HEK293T (cell line): Measurements from ENCODE around the gene NPPA.

Source experiments
- CTCF ChIA-PET: fragments of 350-600 bp; formaldehyde crosslinking; extraction: SDS; loops from one replicate; lab custom pipeline; 2021; ENCODE audit warnings: antibody characterized with exemption, inconsistent platforms; lab: Yijun Ruan, JAX
- POLR2A ChIA-PET: fragments of 350-600 bp; formaldehyde crosslinking; extraction: SDS; loops from one replicate; lab custom pipeline; 2020; ENCODE audit warnings: antibody characterized with exemption, inconsistent platforms; lab: Yijun Ruan, JAX
- DNase-seq: peaks from one replicate; pipeline ENCODE4 v3.0.0; 2012; ENCODE audit warnings: mixed read lengths; ENCODE audit errors: extremely low spot score
- ARNT ChIP-seq: fragments of 450-650 bp; IDR thresholded peaks from 2 replicates; pipeline ENCODE4 v1.6.1; 2017; ENCODE audit warnings: mild to moderate bottlenecking
- BHLHE40 ChIP-seq: fragments of 450-650 bp; IDR thresholded peaks from 2 replicates; pipeline ENCODE4 v1.6.1; 2016; ENCODE audit warnings: mild to moderate bottlenecking, moderate library complexity, borderline replicate concordance
- CTBP1 ChIP-seq: fragments of 450-650 bp; IDR thresholded peaks from 2 replicates; pipeline ENCODE4 v1.6.1; 2016; ENCODE audit warnings: borderline replicate concordance
- ELF4 ChIP-seq: fragments of 450-650 bp; IDR thresholded peaks from 2 replicates; pipeline ENCODE4 v1.6.1; 2017; ENCODE audit warnings: antibody characterized with exemption
- FOXA1 ChIP-seq: fragments of 450-650 bp; IDR thresholded peaks from 2 replicates; pipeline ENCODE4 v1.6.1; 2016; ENCODE audit warnings: mild to moderate bottlenecking
- FOXK2 ChIP-seq: fragments of 450-650 bp; IDR thresholded peaks from 2 replicates; pipeline ENCODE4 v1.6.1; 2016; ENCODE audit warnings: mild to moderate bottlenecking
- FOXM1 ChIP-seq: fragments of 450-650 bp; IDR thresholded peaks from 2 replicates; pipeline ENCODE4 v1.6.1; 2017; ENCODE audit warnings: mild to moderate bottlenecking, borderline replicate concordance
- HDGF ChIP-seq: fragments of 450-650 bp; IDR thresholded peaks from 2 replicates; pipeline ENCODE4 v1.6.1; 2017; ENCODE audit warnings: antibody characterized with exemption, borderline replicate concordance
- L3MBTL2 ChIP-seq: fragments of 450-650 bp; conservative IDR thresholded peaks from 2 replicates; pipeline ENCODE4 v1.6.1; 2016; ENCODE audit warnings: mild to moderate bottlenecking
- LEF1 ChIP-seq: fragments of 450-650 bp; IDR thresholded peaks from 2 replicates; pipeline ENCODE4 v1.6.1; 2017; ENCODE audit warnings: mild to moderate bottlenecking, borderline replicate concordance
- NFRKB ChIP-seq: fragments of 450-650 bp; IDR thresholded peaks from 2 replicates; pipeline ENCODE4 v1.6.1; 2016; ENCODE audit warnings: mild to moderate bottlenecking, moderate library complexity
- SP1 ChIP-seq: fragments of 450-650 bp; IDR thresholded peaks from 2 replicates; pipeline ENCODE4 v1.6.1; 2017
- SUZ12 ChIP-seq: fragments of 450-650 bp; IDR thresholded peaks from 2 replicates; pipeline ENCODE4 v1.6.1; 2016; ENCODE audit warnings: mild to moderate bottlenecking
- TARDBP ChIP-seq: fragments of 450-650 bp; IDR thresholded peaks from 2 replicates; pipeline ENCODE4 v1.6.1; 2016
- ZNF384 ChIP-seq: fragments of 450-650 bp; IDR thresholded peaks from 2 replicates; pipeline ENCODE4 v1.6.1; 2016
- TF ChIP-seq, protein P1 (sequence below): fragments of 450-650 bp; IDR thresholded peaks from 2 replicates; pipeline ENCODE4 v1.6.1; 2016

NPPA gene

DNA sequence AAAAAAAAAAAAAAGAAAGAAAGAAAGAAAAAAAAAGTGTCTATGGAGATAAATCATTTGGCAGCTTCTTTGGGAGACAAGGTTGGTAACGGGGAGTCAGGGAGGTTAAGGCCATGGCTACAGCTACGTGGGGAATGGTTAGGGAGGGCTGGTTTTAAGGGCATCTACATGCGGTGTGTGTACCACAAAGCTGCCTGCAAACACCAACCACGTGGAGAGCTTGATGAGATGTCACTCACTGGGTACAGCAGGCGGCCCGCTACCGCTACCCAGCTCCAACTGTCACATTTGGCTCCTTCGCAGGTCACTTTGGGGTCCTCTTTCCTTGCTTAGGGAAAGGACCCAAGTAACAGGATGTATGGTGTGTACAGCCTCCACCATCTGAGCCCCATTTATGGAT, 6.9 kb upstream of the NPPA start:
- POLR2A ChIA-PET = no interaction called here
- CTCF ChIA-PET = interaction anchor here (0.7 kb wide), 1 partner anchor 13 kb away, joined by 3 read pairs; no protein-coding TSS in a partner anchor
- DNase-seq = no peak
- no peak for TF ChIP-seq HDGF
- TF ChIP-seq SP1 = no peak
- TF ChIP-seq ARNT = no peak
- TF ChIP-seq ELF4 = no peak
- no peak for TF ChIP-seq SUZ12
- TF ChIP-seq ZNF384 = no peak
- no peak for TF ChIP-seq CTBP1
- no peak for TF ChIP-seq LEF1
- no peak for TF ChIP-seq FOXA1

DNA sequence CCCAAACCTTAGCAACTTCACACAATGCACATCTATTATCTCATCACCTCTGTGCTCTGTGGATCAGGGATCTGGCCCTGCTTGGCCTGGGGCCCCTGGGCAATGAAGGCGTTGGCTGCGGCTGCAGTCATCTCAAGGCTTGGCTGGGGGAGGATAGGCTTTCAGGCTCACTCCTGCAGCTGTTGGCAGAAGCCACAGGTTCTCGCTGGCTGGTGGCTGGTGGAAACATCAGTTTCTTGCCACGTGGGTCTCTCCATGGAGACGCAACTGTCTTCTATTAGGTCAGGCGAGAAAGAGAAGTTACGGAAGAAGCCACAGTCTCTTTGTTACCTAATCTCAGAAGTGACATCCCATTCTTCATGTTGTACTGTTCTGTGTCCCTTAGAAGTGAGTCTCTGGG, 3.6 kb upstream of the NPPA start:
- no peak for DNase-seq
- ChIA-PET CTCF (no interaction called here), POLR2A (interaction anchor here (2.5 kb wide), 1 partner anchor 58 kb away, joined by 14 read pairs; no protein-coding TSS in a partner anchor)
- TF ChIP-seq CTBP1 = no peak
- no peak for TF ChIP-seq SP1
- TF ChIP-seq FOXK2 = no peak
- no peak for TF ChIP-seq ZNF384
- no peak for TF ChIP-seq SUZ12
- TF ChIP-seq FOXA1 = no peak
- TF ChIP-seq, protein P1, sequence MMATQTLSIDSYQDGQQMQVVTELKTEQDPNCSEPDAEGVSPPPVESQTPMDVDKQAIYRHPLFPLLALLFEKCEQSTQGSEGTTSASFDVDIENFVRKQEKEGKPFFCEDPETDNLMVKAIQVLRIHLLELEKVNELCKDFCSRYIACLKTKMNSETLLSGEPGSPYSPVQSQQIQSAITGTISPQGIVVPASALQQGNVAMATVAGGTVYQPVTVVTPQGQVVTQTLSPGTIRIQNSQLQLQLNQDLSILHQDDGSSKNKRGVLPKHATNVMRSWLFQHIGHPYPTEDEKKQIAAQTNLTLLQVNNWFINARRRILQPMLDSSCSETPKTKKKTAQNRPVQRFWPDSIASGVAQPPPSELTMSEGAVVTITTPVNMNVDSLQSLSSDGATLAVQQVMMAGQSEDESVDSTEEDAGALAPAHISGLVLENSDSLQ = no peak
- no peak for TF ChIP-seq FOXM1
- no peak for TF ChIP-seq L3MBTL2
- TF ChIP-seq LEF1 = no peak
- TF ChIP-seq NFRKB = no peak
- no peak for TF ChIP-seq ELF4
- no peak for TF ChIP-seq TARDBP
- no peak for TF ChIP-seq BHLHE40
- TF ChIP-seq HDGF = no peak
- no peak for TF ChIP-seq ARNT

DNA sequence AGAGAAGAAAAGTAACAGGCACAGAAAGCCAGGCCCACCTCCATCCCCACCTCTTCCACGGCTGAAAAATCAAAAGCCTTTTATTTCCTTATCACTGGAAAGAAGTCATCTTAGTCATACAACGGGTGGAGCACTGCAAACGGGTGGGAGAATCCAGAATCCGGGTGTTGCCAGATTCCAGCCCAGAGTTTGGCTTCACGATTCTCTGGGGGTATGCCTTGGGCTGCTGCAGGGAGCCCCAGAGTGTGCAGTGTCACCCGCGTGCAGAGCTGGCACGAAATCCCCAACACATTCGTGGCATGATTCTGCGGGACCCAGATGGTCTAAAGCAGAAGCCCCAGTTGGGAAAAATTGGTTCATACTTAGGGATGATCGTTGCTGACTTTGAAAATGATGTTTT, 2.6 kb upstream of the NPPA start:
- TF ChIP-seq ARNT = no peak
- no peak for TF ChIP-seq FOXK2
- no peak for TF ChIP-seq L3MBTL2
- TF ChIP-seq, protein P1 = no peak
- no peak for TF ChIP-seq ELF4
- no peak for TF ChIP-seq FOXA1
- TF ChIP-seq HDGF = no peak
- no peak for TF ChIP-seq TARDBP
- TF ChIP-seq LEF1 = no peak
- TF ChIP-seq NFRKB = no peak
- no peak for TF ChIP-seq FOXM1
- POLR2A ChIA-PET = no interaction called here
- DNase-seq = no peak
- CTCF ChIA-PET = no interaction called here

DNA sequence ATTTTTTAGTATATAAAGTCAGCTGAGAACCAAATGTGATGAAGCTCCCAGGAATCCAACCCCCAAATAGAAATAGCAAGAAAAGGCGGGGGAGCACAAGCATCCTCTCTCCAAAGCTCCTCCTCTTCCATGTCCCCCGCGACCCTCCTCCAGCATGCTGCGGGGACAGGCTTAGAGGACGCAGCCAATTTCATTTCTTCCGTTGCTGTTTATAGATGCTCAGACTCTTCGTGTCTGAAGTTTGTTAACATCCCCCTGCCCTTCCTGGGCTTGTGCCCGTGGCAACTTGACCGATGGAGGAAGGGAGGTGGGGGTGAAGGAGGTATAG, 754 bp upstream of the NPPA start:
- no peak for DNase-seq
- CTCF ChIA-PET = interaction anchor here (1.6 kb wide), 1 partner anchor 10 kb away, joined by 5 read pairs; no protein-coding TSS in a partner anchor
- POLR2A ChIA-PET = no interaction called here
- no peak for TF ChIP-seq ARNT
- no peak for TF ChIP-seq FOXK2
- TF ChIP-seq L3MBTL2 = no peak
- no peak for TF ChIP-seq ELF4
- TF ChIP-seq CTBP1 = no peak
- TF ChIP-seq FOXA1 = no peak
- no peak for TF ChIP-seq SUZ12
- no peak for TF ChIP-seq TARDBP
- no peak for TF ChIP-seq ZNF384
- TF ChIP-seq LEF1 = no peak
- TF ChIP-seq NFRKB = no peak
- no peak for TF ChIP-seq SP1
- no peak for TF ChIP-seq FOXM1
- TF ChIP-seq HDGF = no peak
- no peak for TF ChIP-seq BHLHE40

DNA sequence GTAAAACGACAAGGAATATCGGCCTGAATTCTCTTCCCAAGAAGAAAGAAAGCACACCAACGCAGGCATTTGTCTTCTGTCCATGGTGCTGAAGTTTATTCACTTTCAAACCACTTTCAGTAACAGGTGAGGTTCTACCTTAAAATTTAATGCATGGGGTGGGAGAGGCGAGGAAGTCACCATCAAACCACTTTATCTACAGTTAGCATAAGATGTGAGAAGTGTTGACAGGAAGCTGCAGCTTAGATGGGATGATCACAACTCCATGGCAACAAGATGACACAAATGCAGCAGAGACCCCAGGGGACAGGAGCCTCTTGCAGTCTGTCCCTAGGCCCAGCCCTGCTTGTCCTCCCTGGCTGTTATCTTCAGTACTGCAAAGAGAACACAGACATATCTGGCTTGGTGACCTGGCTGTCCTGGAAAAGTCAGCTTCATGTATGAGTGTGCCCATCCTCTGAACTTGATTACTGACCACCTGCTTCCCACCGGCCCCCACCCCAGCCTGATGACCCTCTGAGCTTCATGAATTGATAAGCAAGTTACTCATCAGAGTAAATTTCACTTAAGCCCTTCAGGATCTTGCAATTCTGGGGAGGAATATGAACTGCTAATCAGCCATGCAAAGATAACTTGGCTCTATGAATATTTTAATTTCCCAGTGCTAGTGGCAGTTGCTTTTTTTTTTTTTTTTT, 1.8 kb downstream of the NPPA start:
- CTCF ChIA-PET = interaction anchor here (0.5 kb wide), 1 partner anchor 31 kb away, joined by 3 read pairs; no protein-coding TSS in a partner anchor
- TF ChIP-seq ARNT (no peak), HDGF (no peak), NFRKB (no peak), L3MBTL2 (no peak), ZNF384 (no peak)
- TF ChIP-seq, protein P1 = no peak
- DNase-seq = no peak
- POLR2A ChIA-PET = interaction anchor here (1.4 kb wide), 1 partner anchor 62 kb away, joined by 3 read pairs; no protein-coding TSS in a partner anchor
